ENCODE data around the gene OPN4. TPM values are rescaled to one million over a fixed set of nuclear protein-coding genes. Genes with fewer than 3 reads are reported as not detected.

OPN4 gene
- total and polyA plus RNA-seq, 2 donors from 2014 or later = not detected

- no peak for TF ChIP-seq CTCF (IDR thresholded peaks at IDR 0.05; ENCODE audit: borderline replicate concordance, extremely low read depth, insufficient read depth)
- H3K9me3 ChIP-seq (ENCODE audit: control insufficient read depth in 2 of 3, insufficient read depth in 1 of 3, low read length in 3 of 3) = no peaks in the 10 kb centered on the region
- peak in 1 of 5 donors; percentile 58 for DNase-seq
- no peak overlapping the region for H3K27ac ChIP-seq (ENCODE audit: low read depth in 2 of 2, low read length in 2 of 2)
- no peak for FAIRE-seq
- no peaks in the 10 kb centered on the region for H3K27me3 ChIP-seq (ENCODE audit: control insufficient read depth, insufficient read depth, low read length)
- no peaks in the 10 kb centered on the region for H3K36me3 ChIP-seq (ENCODE audit: control insufficient read depth in 2 of 3, insufficient read depth in 3 of 3, low read length in 3 of 3)
- no peaks in the 10 kb centered on the region for H3K4me1 ChIP-seq (ENCODE audit: control insufficient read depth in 2 of 3, insufficient read depth in 2 of 3, low read depth in 1 of 3, low read length in 3 of 3)
- intact Hi-C loops (cut with DNase I) = no loop called here
- H3K9ac ChIP-seq (ENCODE audit: low read length in 3 of 3) = no peak overlapping the region
- no peak overlapping the region for H3K4me3 ChIP-seq (ENCODE audit: low read length in 3 of 3)
Measured at GRCh38 chr10:86659161-86659691, 4.9 kb downstream of the OPN4 start.

- H3K36me3 ChIP-seq (ENCODE audit: control insufficient read depth in 2 of 3, insufficient read depth in 3 of 3, low read length in 3 of 3) = no peaks in the 10 kb centered on the region
- no peaks in the 10 kb centered on the region for H3K4me1 ChIP-seq (ENCODE audit: control insufficient read depth in 2 of 3, insufficient read depth in 2 of 3, low read depth in 1 of 3, low read length in 3 of 3)
- DNase-seq (peak in 2 of 5 donors; percentile 25 to 71), FAIRE-seq (no peak)
- no peaks in the 10 kb centered on the region for H3K27me3 ChIP-seq (ENCODE audit: control insufficient read depth, insufficient read depth, low read length)
- no peak overlapping the region for H3K4me3 ChIP-seq (ENCODE audit: low read length in 3 of 3)
- TF ChIP-seq CTCF (IDR thresholded peaks at IDR 0.05; ENCODE audit: borderline replicate concordance, extremely low read depth, insufficient read depth) = no peak
- H3K9me3 ChIP-seq (ENCODE audit: control insufficient read depth in 2 of 3, insufficient read depth in 1 of 3, low read length in 3 of 3) = no peaks in the 10 kb centered on the region
- H3K9ac ChIP-seq (ENCODE audit: low read length in 3 of 3) = no peak overlapping the region
- intact Hi-C loops (cut with DNase I) = no loop called here
- H3K27ac ChIP-seq (ENCODE audit: low read depth in 2 of 2, low read length in 2 of 2) = no peak overlapping the region
Measured at GRCh38 chr10:86659721-86660453, 5.5 kb downstream of the OPN4 start.

- H3K9me3 ChIP-seq (ENCODE audit: control insufficient read depth in 2 of 3, insufficient read depth in 1 of 3, low read length in 3 of 3) = no peaks in the 10 kb centered on the region
- no peak for TF ChIP-seq CTCF (IDR thresholded peaks at IDR 0.05; ENCODE audit: borderline replicate concordance, extremely low read depth, insufficient read depth)
- H3K27me3 ChIP-seq (ENCODE audit: control insufficient read depth, insufficient read depth, low read length) = no peaks in the 10 kb centered on the region
- FAIRE-seq (no peak), DNase-seq (peak in 2 of 5 donors; percentile 42 to 78)
- no peaks in the 10 kb centered on the region for H3K4me1 ChIP-seq (ENCODE audit: control insufficient read depth in 2 of 3, insufficient read depth in 2 of 3, low read depth in 1 of 3, low read length in 3 of 3)
- no peak overlapping the region for H3K9ac ChIP-seq (ENCODE audit: low read length in 3 of 3)
- no peaks in the 10 kb centered on the region for H3K36me3 ChIP-seq (ENCODE audit: control insufficient read depth in 2 of 3, insufficient read depth in 3 of 3, low read length in 3 of 3)
- H3K4me3 ChIP-seq (ENCODE audit: low read length in 3 of 3) = no peak overlapping the region
- intact Hi-C loops (cut with DNase I) = no loop called here
- no peak overlapping the region for H3K27ac ChIP-seq (ENCODE audit: low read depth in 2 of 2, low read length in 2 of 2)
Measured at GRCh38 chr10:86661161-86662025, 7.0 kb downstream of the OPN4 start.

Measured in kidney (tissue), 14 donors.